Activated B cell treated with CpG ODN at 0.5 μM for 24 hours (primary cell): ENCODE results near the gene LETM1. TPM values are rescaled to one million over a fixed set of nuclear protein-coding genes. Genes with fewer than 3 reads are reported as not detected.

Experiments used
- ATAC-seq: fragments of 200-7000 bp; cut with Tn5 transposase; one replicate; pipeline ENCODE4 v1.10.0; 2021; ENCODE audit warnings: low read depth, mild to moderate bottlenecking, moderate library complexity
- CTCF ChIA-PET: fragments of 350-600 bp; sonication (Branson Sonifier 250); formaldehyde crosslinking; loops from one replicate; lab custom pipeline; 2021; ENCODE audit warnings: antibody characterized with exemption; lab: Charles Lee
- POLR2A ChIA-PET: fragments of 350-600 bp; sonication (Branson Sonifier 250); formaldehyde crosslinking; loops from one replicate; lab custom pipeline; 2021; ENCODE audit warnings: antibody characterized with exemption; lab: Charles Lee
- DNase-seq: peaks from one replicate; pipeline ENCODE4 v3.0.0; 2022
- H3K27ac Mint-ChIP-seq: one replicate; pipeline ENCODE4 v1.8.0; 2020; ENCODE audit warnings: mixed read lengths
- H3K27me3 Mint-ChIP-seq: one replicate; pipeline ENCODE4 v1.8.0; 2021; ENCODE audit warnings: mixed read lengths
- H3K36me3 Mint-ChIP-seq: one replicate; pipeline ENCODE4 v1.8.0; 2021; ENCODE audit warnings: low read depth, mixed read lengths
- H3K4me1 Mint-ChIP-seq: one replicate; pipeline ENCODE4 v1.8.0; 2021; ENCODE audit warnings: mixed read lengths
- H3K4me3 Mint-ChIP-seq: one replicate; pipeline ENCODE4 v1.8.0; 2020; ENCODE audit warnings: mild to moderate bottlenecking, mixed read lengths
- H3K9me3 Mint-ChIP-seq: one replicate; pipeline ENCODE4 v1.8.0; 2020; ENCODE audit warnings: mixed read lengths
- intact Hi-C: fragments of 100-400 bp; cut with micrococcal nuclease; formaldehyde crosslinking; loops from one replicate; pipeline ENCODE4 v1.15.1; 2024
- total RNA-seq: library from RNA; stranded (reverse); gene quantifications from 2 replicates; pipeline ENCODE4 v1.2.3, GENCODE V29; 2022
- TF ChIP-seq, protein P1 (sequence below): fragments of 200-600 bp; IDR thresholded peaks from one replicate; pipeline ENCODE4 v1.8.0; 2022; ENCODE audit warnings: antibody characterized with exemption, mild to moderate bottlenecking

The LETM1 gene
- total RNA-seq, 1 donor from 2014 or later, result 60.3 TPM

GRCh38 chr4:1885414-1885813, 29.5 kb upstream of the LETM1 start:
- H3K36me3 Mint-ChIP-seq, result no peaks in the 10 kb centered on the region
- intact Hi-C loops, result no loop called here
- peaks cover 3% of the 10 kb centered on the region for H3K9me3 Mint-ChIP-seq
- H3K4me1 Mint-ChIP-seq, result peaks cover 22% of the 10 kb centered on the region
- CTCF ChIA-PET, result interaction anchor here (1.6 kb wide), 1 partner anchor 14 kb away, joined by 5 read pairs; no protein-coding TSS in a partner anchor
- TF ChIP-seq, protein P1, sequence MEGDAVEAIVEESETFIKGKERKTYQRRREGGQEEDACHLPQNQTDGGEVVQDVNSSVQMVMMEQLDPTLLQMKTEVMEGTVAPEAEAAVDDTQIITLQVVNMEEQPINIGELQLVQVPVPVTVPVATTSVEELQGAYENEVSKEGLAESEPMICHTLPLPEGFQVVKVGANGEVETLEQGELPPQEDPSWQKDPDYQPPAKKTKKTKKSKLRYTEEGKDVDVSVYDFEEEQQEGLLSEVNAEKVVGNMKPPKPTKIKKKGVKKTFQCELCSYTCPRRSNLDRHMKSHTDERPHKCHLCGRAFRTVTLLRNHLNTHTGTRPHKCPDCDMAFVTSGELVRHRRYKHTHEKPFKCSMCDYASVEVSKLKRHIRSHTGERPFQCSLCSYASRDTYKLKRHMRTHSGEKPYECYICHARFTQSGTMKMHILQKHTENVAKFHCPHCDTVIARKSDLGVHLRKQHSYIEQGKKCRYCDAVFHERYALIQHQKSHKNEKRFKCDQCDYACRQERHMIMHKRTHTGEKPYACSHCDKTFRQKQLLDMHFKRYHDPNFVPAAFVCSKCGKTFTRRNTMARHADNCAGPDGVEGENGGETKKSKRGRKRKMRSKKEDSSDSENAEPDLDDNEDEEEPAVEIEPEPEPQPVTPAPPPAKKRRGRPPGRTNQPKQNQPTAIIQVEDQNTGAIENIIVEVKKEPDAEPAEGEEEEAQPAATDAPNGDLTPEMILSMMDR, result no peak
- POLR2A ChIA-PET, result no interaction called here
- DNase-seq (no peak), ATAC-seq (no peak)
- H3K27me3 Mint-ChIP-seq, result no peaks in the 10 kb centered on the region
- H3K27ac Mint-ChIP-seq, result no peak overlapping the region
- no peak overlapping the region for H3K4me3 Mint-ChIP-seq

DNA sequence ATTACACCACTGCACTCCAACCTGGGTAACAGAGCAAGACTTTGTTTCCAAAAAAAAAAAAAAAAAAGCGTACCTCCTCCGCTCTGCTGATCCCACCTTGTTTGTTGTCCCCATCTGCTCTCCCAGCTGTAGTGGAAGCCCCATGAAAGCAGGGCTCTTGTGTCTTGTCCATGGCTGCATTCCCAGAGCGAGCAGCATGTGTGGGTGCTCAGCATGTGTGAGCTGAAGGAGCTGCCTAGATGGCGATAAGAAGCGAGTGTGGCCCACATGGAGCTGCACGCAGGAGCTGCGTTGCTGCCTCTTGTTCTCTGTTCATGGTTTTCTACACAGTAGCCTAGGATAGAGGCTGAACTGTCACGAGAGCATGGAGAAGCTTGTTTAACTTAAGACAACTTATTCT, 27.6 kb upstream of the LETM1 start:
- Mint-ChIP-seq H3K27me3 (no peaks in the 10 kb centered on the region), H3K36me3 (no peaks in the 10 kb centered on the region), H3K4me3 (no peak overlapping the region), H3K27ac (no peak overlapping the region), H3K9me3 (peaks cover 3% of the 10 kb centered on the region), H3K4me1 (peaks cover 25% of the 10 kb centered on the region)
- CTCF ChIA-PET, result no interaction called here
- DNase-seq (no peak), ATAC-seq (no peak)
- POLR2A ChIA-PET, result interaction anchor here (0.5 to 0.7 kb wide), 2 partner anchors 602 to 1189 kb away, joined by 5 to 8 read pairs; no protein-coding TSS in a partner anchor
- intact Hi-C loops, result no loop called here
- TF ChIP-seq, protein P1, result no peak

DNA sequence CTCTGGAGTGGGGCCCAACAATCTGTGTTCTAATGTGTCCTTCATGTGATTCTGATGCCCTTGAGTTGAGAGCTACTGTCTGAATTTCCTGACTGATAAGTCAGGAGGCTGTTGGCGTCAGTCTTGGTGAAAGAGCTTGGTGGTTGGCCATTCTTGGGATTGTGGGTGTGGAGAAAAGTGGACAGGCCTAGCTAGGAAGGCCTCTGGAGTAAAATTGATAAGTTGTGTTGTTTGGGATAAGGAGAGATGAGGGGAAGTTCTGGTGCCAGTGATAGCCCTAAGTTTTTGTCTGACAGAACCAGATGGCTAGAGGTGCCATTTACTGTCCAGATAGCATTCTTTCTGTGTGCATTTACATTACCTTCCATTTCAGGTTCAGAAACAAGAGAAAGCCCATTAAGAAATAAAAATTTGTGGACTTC, 26.9 kb upstream of the LETM1 start:
- Mint-ChIP-seq H3K9me3 (peaks cover 3% of the 10 kb centered on the region), H3K36me3 (no peaks in the 10 kb centered on the region), H3K27me3 (no peaks in the 10 kb centered on the region), H3K27ac (no peak overlapping the region), H3K4me1 (peaks cover 28% of the 10 kb centered on the region), H3K4me3 (no peak overlapping the region)
- no peak for DNase-seq
- intact Hi-C loops, result no loop called here
- TF ChIP-seq, protein P1, result no peak
- POLR2A ChIA-PET, result interaction anchor here (0.7 kb wide), 1 partner anchor 1190 kb away, joined by 8 read pairs; no protein-coding TSS in a partner anchor
- CTCF ChIA-PET, result no interaction called here
- no peak for ATAC-seq

GRCh38 chr4:1880332-1880731, 24.4 kb upstream of the LETM1 start:
- ChIA-PET POLR2A (interaction anchor here (0.6 kb wide), 1 partner anchor 167 kb away, joined by 5 read pairs; no protein-coding TSS in a partner anchor), CTCF (no interaction called here)
- TF ChIP-seq, protein P1, result no peak
- Mint-ChIP-seq H3K27me3 (no peaks in the 10 kb centered on the region), H3K36me3 (no peaks in the 10 kb centered on the region), H3K4me1 (peaks cover 20% of the 10 kb centered on the region), H3K27ac (no peak overlapping the region), H3K4me3 (no peak overlapping the region), H3K9me3 (no peaks in the 10 kb centered on the region)
- ATAC-seq, result no peak
- intact Hi-C loops, result no loop called here
- no peak for DNase-seq

DNA sequence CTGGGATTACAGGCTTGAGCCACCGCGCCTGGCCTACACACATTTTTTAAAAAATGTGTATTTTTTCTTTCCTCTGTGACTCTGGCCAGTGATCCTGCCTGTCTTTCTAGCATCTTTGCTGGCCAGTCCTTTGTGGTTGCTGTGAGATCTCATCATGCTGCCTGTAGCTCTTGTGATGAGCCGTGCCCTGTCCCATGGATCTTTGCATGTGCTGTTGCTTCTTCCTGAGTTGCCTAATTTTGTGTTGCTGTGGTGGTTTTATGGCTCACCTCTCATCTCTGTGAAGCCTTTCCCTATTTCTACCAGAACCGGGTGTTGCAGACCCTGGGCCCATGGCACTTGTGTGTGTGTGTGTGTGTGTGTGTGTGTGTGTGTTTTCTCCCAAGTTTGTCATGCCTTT, 23.5 kb upstream of the LETM1 start:
- TF ChIP-seq, protein P1, result no peak
- no peak overlapping the region for H3K4me3 Mint-ChIP-seq
- ChIA-PET POLR2A (no interaction called here), CTCF (no interaction called here)
- peaks cover 23% of the 10 kb centered on the region for H3K4me1 Mint-ChIP-seq
- no peaks in the 10 kb centered on the region for H3K27me3 Mint-ChIP-seq
- ATAC-seq (no peak), DNase-seq (no peak)
- H3K27ac Mint-ChIP-seq, result no peak overlapping the region
- no peaks in the 10 kb centered on the region for H3K36me3 Mint-ChIP-seq
- intact Hi-C loops, result no loop called here
- no peaks in the 10 kb centered on the region for H3K9me3 Mint-ChIP-seq
